HG02763 (cell line): ENCODE data around the gene PTGIR.
"Not testable (repeated sequence)": the region's sequence is repeated elsewhere in the genome, so short reads cannot be mapped to it uniquely, and the experiment has no call there.

Experiments used
- ATAC-seq: cut with Tn5 transposase; IDR thresholded peaks from one replicate; pipeline ENCODE4 v1.9.1; 2021; ENCODE audit warnings: mild to moderate bottlenecking, moderate library complexity; ENCODE audit not compliant: unreplicated experiment

Gene PTGIR

GRCh38 chr19:46639358-46640182, 14.7 kb upstream of the PTGIR start:
- ATAC-seq = no peak

GRCh38 chr19:46637224-46637623, 12.3 kb upstream of the PTGIR start:
- ATAC-seq = no peak

- no peak for ATAC-seq
These were observed 11.3 kb upstream of the PTGIR start, which contains the start of gene GNG8 for GRCh38 chr19:46635920-46636761. Gene GNG8 (minus strand): TSS chr19:46636202. CDS start chr19:46634682, 1,520 bp downstream.

DNA sequence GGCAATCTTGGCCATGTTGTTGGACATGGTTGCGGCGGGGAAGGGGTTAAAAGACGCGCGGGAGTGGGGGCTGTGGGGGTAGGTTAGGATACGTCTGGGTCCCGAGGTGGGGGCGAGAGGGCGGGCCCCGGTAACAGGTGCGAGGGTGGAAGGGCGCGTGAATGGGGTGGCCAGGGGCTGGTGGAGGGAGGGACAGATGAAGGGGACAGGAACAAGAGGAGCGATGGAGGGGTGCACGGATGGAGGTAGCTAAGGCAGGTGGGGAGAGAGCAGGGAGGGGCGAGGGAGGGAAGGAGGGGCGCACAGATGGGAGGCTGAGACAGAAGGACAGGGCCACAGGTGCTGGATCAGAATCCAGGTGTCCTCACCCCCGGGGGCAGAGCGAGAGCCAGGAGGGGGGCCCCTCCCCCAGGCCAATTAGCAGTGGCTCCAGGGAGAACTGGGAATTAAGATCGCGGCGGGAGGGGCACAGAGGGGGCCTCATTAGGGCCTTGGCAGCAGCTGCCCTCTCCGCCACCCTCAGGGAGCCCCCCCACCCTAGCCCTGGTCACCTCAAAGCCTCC, 9.8 kb upstream of the PTGIR start:
- no peak for ATAC-seq

DNA sequence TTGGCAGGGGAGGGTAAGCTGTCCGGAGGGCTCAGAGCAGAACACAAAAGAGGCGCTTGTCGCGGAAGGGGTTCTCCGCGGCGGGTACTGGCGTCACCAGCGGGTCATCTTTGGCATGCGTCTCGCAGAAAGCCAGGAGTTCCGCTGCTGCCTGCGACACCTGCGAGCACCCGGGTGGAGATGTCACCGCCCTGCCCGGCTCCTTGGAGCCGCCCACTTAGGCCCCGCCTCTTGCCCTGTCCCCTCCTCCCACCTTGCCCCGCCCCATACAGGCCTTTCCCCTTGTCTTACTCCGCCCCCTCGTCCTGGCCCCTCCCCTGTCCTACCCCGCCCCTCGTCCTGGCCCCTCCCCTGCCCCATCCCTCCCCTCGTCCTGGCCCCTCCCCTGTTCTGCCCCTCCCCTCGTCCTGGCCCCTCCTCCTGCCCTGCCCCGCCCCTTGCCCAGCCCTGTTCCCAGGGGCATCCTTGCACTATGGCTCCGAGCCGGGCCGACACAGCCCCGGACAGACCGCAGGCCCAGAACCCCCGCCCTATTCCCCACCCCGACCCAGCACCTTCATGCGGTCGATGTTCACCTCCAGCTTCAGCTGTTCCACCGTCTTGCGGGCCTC, 9.3 kb upstream of the PTGIR start:
- peak; percentile 64 for ATAC-seq

DNA sequence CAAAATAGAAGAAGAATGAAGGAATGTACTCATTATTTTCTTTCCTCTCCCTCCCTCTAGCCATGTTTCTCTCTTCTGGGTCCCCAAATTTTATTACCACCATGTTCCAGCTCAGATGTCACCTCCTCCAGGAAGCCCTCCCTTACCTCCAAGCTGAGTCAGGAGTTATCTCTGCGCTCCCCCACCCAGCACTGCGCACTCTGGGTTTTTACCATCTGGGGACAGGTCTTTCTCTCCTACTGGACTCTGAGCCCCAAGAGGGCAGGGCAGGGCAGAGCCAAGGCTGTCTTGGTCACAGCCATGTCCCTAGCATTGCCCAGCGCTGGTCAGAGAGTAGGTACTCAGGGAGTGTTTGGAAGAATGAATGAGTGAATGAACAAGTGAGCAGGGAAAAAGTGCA, 8.2 kb upstream of the PTGIR start:
- ATAC-seq = no peak

DNA sequence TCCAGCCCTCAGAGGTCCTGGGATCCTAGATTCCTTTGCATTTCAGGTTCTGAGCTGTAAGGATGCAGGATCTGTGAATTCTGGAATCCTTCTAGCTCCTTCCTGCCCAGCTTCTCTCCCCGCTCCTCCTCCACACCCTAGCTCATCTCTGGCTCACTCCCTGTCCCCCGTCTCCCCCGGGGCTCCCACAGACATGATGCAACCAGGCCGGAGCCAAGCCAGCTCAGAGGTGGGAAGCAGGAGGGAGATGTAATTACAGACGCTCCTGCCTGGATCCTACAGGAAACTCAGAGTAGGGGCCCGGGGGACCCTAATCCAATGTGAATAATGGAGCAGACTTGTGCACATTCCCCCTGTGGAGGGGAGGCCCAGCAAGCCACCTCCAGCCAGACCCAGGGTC, 6.6 kb upstream of the PTGIR start:
- ATAC-seq = no peak

DNA sequence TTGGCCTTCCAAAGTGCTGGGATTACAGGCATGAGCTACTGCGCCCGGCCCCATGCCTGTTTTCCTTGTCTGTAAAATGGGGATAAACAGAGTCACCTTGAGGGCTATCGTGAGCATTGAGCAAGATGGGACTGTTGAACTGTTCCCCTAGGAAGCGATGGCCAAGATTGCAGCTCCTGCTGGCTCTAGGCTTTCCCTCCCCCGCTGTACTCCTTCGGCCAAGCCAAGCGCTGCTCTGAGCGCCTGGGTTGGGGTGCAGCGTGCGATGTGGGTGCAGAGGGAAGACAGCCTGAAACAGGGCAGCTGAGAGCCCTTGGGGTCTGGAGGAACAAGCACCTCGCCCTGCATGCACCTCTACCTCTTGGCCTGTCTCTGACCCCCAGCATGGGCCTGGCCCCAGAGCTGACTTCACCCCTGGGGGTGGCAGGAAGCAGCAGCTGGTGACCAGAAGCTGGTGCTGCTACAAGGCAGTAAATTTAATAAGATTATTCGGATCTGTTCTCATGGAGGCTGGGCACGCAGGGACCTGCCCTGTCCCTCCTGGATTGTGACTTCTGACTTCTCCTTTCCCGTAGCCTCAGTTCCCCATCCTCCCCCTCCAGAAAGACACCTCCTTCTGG, 5.8 kb upstream of the PTGIR start:
- no peak for ATAC-seq

GRCh38 chr19:46629546-46630025, 4.7 kb upstream of the PTGIR start:
- no peak for ATAC-seq

DNA sequence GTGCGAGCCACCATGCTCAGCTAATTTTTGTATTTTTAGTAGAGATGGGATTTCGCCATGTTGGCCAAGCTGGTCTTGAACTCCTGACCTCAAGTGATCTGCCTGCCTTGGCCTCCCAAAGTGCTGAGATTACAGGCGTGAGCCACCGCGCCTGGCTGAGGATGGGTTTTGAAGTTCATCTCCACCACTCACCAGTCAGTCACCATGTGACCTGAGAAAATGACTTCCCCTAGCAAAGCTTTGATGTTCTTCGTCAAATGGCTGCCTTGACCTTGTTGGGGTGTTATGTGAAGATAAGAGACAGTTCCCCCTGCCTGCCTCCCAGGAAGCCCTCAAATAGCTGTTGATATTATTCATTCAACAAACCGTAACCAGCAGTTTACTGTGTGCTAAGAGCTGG, 4.1 kb upstream of the PTGIR start:
- ATAC-seq = not testable (repeated sequence)

GRCh38 chr19:46626446-46626845, 1.6 kb upstream of the PTGIR start:
- no peak for ATAC-seq

GRCh38 chr19:46625731-46626130, 842 bp upstream of the PTGIR start:
- ATAC-seq = no peak

DNA sequence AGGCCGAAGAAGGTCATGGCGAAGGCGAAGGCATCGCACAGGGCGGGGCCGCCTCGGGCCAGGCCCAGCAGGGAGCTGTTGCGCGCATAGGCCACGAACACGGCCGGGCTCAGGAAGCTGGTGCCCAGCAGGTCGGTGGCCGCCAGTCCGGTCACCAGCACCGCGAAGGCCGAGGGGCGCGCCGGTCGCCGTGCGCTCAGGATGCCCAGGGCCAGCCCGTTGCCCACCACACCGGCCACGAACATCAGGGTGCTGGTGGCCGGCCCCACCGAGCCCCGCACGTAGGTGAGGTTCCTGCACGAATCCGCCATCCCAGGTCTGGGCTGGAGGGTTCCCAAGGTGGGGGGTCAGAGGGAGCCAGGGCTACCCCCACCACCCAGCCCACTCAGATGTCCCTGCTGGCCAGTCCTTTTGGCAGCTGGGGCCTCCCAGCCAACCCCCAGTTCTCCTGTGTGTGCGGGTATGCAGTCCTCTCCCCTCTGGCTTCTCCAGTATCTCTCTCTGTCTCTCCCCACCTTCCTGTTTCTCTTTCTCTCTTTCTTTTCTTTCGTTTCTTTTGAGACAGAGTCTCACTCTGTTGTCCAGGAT, 880 bp downstream of the PTGIR start:
- no peak for ATAC-seq

DNA sequence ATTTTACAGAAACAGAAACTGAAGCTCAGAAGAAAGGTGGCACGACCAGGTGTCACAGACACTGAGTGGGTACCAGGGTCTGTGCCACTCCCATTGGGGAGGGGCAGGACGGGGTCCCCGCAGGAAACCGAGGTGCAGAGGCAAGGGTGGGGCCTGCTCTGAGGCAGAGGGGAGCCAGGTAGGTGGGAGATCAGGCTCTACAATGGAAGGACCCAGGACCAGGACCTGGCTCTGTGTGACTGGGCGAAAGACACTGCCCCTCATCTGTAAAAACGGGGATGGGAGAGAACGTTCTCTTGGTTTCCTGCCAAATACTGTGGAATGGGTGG, 2.8 kb downstream of the PTGIR start:
- no peak for ATAC-seq

DNA sequence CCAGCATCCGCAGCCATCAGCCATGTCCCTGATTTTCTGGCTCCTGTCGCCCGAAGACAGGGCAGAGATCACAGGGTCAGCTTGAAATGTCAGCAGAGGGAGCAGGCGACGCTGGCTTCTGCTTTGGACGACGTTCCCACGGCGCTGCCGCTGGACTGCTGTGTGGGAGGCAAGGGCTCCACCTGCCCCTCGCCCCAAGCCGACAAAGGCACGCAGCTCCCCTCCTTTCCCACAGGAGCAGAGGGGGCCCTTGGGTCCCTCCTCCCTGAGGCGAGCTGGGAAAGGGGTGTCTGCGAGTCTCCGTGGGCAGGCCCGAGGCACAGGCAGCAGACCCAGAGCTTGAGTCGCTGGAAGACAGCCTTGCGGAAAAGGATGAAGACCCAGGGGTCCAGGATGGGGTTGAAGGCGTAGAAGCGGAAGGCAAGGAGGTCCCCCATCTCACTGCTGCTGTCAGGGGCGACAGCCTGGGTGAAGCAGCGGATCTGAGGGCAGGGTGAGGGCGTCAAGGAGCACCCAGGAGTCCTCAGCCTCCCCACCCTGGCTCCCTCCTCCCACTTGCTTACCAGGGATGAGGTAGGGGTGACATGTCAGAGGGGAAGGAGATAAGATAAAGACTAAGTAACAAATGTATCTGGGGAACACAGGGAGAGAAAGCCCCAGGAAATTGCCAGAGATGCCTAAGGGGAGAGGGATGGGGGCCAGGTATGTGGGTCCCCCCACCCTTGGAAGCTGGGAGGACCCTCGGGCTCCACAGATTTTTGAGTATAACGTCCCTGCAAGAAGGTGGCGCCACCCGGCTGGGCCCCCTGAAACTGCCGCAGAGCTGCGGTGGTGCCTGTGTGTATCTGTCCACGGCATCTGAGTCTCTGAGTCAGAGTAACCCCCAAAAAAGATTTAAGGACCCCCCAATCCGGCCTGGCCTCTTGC, 3.4 kb downstream of the PTGIR start:
- ATAC-seq = no peak

- no peak for ATAC-seq
These were observed 4.2 kb downstream of the PTGIR start for GRCh38 chr19:46620716-46621115.

GRCh38 chr19:46620267-46620666, 4.6 kb downstream of the PTGIR start:
- ATAC-seq = no peak

DNA sequence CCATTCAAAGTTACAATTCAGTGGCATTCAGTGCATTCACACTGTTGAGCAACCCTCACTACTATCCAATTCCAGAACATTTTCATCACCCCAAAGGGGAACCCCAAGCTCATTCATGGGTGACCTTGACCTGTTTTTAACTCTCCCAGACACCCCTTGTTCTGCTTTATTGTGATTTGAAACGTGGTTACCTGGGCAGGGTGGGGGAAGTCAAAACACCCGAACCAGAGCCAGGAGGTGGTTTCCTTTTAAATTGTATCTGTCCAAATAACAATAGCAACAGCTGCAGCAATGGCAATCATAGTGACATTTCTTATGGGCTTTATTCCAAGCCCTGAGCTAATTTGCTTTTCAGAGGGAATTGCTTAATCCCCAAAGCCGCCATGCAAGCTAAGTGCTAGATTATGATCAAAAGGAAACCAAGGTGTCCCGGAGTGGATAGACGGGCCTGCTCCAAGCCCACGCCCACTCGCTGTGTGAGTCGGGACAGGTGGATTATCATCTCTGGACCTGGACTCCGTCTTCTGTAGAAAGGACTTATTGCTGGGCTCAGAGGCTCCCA, 6.1 kb downstream of the PTGIR start:
- ATAC-seq = no peak

GRCh38 chr19:46617601-46618000, 7.3 kb downstream of the PTGIR start:
- ATAC-seq = no peak
